HG02981 (cell line): Measurements from ENCODE around the gene CCNY.

Experiments used
- ATAC-seq: cut with Tn5 transposase; IDR thresholded peaks from one replicate; pipeline ENCODE4 v1.9.1; 2021; ENCODE audit warnings: mild to moderate bottlenecking, moderate library complexity; ENCODE audit not compliant: unreplicated experiment

Gene CCNY

GRCh38 chr10:35545878-35546590 lies 209.7 kb downstream of the CCNY start:
- peak; percentile 63 for ATAC-seq

- ATAC-seq, result no peak
These were observed 210.5 kb downstream of the CCNY start for GRCh38 chr10:35546824-35547225.

- ATAC-seq, result no peak
These were observed 216.5 kb downstream of the CCNY start for GRCh38 chr10:35552650-35553342.

- ATAC-seq, result no peak
These were observed 217.7 kb downstream of the CCNY start for GRCh38 chr10:35554036-35554435.

GRCh38 chr10:35554461-35555056 lies 218.2 kb downstream of the CCNY start:
- peak; percentile 74 for ATAC-seq

GRCh38 chr10:35555962-35556930 lies 219.9 kb downstream of the CCNY start:
- no peak for ATAC-seq

GRCh38 chr10:35558276-35558675 lies 222.0 kb downstream of the CCNY start:
- no peak for ATAC-seq

- no peak for ATAC-seq
These were observed 223.1 kb downstream of the CCNY start for GRCh38 chr10:35559416-35559815.

- no peak for ATAC-seq
These were observed 225.4 kb downstream of the CCNY start for GRCh38 chr10:35561715-35562114.

- no peak for ATAC-seq
These were observed 226.1 kb downstream of the CCNY start for GRCh38 chr10:35562427-35562826.

- peak; percentile 50 for ATAC-seq
These were observed 227.1 kb downstream of the CCNY start for GRCh38 chr10:35563261-35563891.

GRCh38 chr10:35564341-35564968 lies 228.1 kb downstream of the CCNY start:
- ATAC-seq, result peak; percentile 62

GRCh38 chr10:35565602-35566081 lies 229.3 kb downstream of the CCNY start:
- no peak for ATAC-seq

GRCh38 chr10:35567951-35568350 lies 231.6 kb downstream of the CCNY start:
- no peak for ATAC-seq

GRCh38 chr10:35568483-35569015 lies 232.2 kb downstream of the CCNY start:
- no peak for ATAC-seq

- ATAC-seq, result no peak
These were observed 232.9 kb downstream of the CCNY start for GRCh38 chr10:35569111-35569707.

GRCh38 chr10:35569836-35570235 lies 233.5 kb downstream of the CCNY start:
- no peak for ATAC-seq

- no peak for ATAC-seq
These were observed 234.1 kb downstream of the CCNY start for GRCh38 chr10:35570397-35570796.

- ATAC-seq, result no peak
These were observed 236.3 kb downstream of the CCNY start for GRCh38 chr10:35572583-35572982.
